Left ventricle myocardium superior (tissue), 1 donor: ENCODE results near the gene TAF4B. TPM values are rescaled to one million over a fixed set of nuclear protein-coding genes. Genes with fewer than 3 reads are reported as not detected.
"Not testable (repeated sequence)": the region's sequence is repeated elsewhere in the genome, so short reads cannot be mapped to it uniquely, and the experiment has no call there.

Source experiments
- ATAC-seq: fragments of 200-7000 bp; cut with Tn5 transposase; one replicate; pipeline ENCODE4 v1.9.1; 2020; ENCODE audit warnings: mild to moderate bottlenecking, moderate library complexity
- DNase-seq: peaks from one replicate; pipeline ENCODE4 v3.0.0-alpha.2; 2020
- intact Hi-C: fragments of 100-400 bp; cut with micrococcal nuclease; formaldehyde crosslinking; loops from one replicate; pipeline ENCODE4 v1.11.0; 2022
- long read RNA-seq: library from polyadenylated mRNA; unstranded; transcript quantifications from one replicate; pipeline ENCODE4 v2.0.0, GENCODE V29; 2021
- total RNA-seq: library from RNA; stranded (reverse); fragmentation: NEBNext Ultra II Directional; extraction: Animal tissue kit (Norgen Biotek cat#: 25700); gene quantifications from one replicate; pipeline ENCODE4 v1.2.1, GENCODE V29; 2021
- donor health status: DM: no; HTN: yes; CAD: no; lungs with severe emphysema.

Gene TAF4B
- total RNA-seq: 1.1 TPM
- long read RNA-seq: 0 reads

GRCh38 chr18:26226229-26227050 lies at the start of gene TAF4B:
Gene TAF4B, plus strand, starts transcription at chr18:26226445. Its CDS starts 489 bp downstream, at chr18:26226934.
- intact Hi-C loops: no loop called here
- peak; percentile 97 for DNase-seq
- ATAC-seq: peak; percentile 100

GRCh38 chr18:26181343-26181826 lies 44.9 kb upstream of the TAF4B start:
- intact Hi-C loops: no loop called here
- no peak for ATAC-seq

GRCh38 chr18:26183395-26184112 lies 42.7 kb upstream of the TAF4B start:
- intact Hi-C loops: no loop called here
- DNase-seq (no peak), ATAC-seq (no peak)

More at GRCh38 chr18:26181343-26181826, 44.9 kb upstream of the TAF4B start:
- no peak for DNase-seq

GRCh38 chr18:26185267-26185666 lies 41.0 kb upstream of the TAF4B start:
- no peak for ATAC-seq
- intact Hi-C loops: no loop called here
- no peak for DNase-seq

GRCh38 chr18:26190506-26190905 lies 35.7 kb upstream of the TAF4B start:
- ATAC-seq: no peak
- no peak for DNase-seq
- intact Hi-C loops: no loop called here

- no peak for ATAC-seq
- intact Hi-C loops: no loop called here
- DNase-seq: no peak
Observed at GRCh38 chr18:26192233-26192632, 34.0 kb upstream of the TAF4B start.

GRCh38 chr18:26196605-26197004 lies 29.6 kb upstream of the TAF4B start:
- intact Hi-C loops: no loop called here
- no peak for ATAC-seq
- no peak for DNase-seq

- intact Hi-C loops, ATAC-seq: not testable (repeated sequence)
Observed at GRCh38 chr18:26202001-26202400, 24.2 kb upstream of the TAF4B start.

GRCh38 chr18:26205318-26205717 lies 20.9 kb upstream of the TAF4B start:
- DNase-seq (no peak), ATAC-seq (no peak)
- intact Hi-C loops: no loop called here

More at GRCh38 chr18:26202001-26202400, 24.2 kb upstream of the TAF4B start:
- not testable (repeated sequence) for DNase-seq

- DNase-seq: no peak
- intact Hi-C loops: no loop called here
- no peak for ATAC-seq
Observed at GRCh38 chr18:26206488-26206887, 19.8 kb upstream of the TAF4B start.

- ATAC-seq: no peak
- intact Hi-C loops: no loop called here
- no peak for DNase-seq
Observed at GRCh38 chr18:26207937-26208336, 18.3 kb upstream of the TAF4B start.

GRCh38 chr18:26208977-26209376 lies 17.3 kb upstream of the TAF4B start:
- DNase-seq (no peak), ATAC-seq (no peak)
- intact Hi-C loops: no loop called here

GRCh38 chr18:26210147-26210546 lies 16.1 kb upstream of the TAF4B start:
- DNase-seq (no peak), ATAC-seq (no peak)
- intact Hi-C loops: no loop called here

GRCh38 chr18:26215247-26215970 lies 10.8 kb upstream of the TAF4B start:
- intact Hi-C loops: no loop called here
- ATAC-seq (no peak), DNase-seq (no peak)

- ATAC-seq: no peak
- no peak for DNase-seq
- intact Hi-C loops: no loop called here
Observed at GRCh38 chr18:26225022-26225693, 1.1 kb upstream of the TAF4B start.

- no peak for DNase-seq
- ATAC-seq: no peak
- intact Hi-C loops: no loop called here
Observed at GRCh38 chr18:26225915-26226228, 373 bp upstream of the TAF4B start.

GRCh38 chr18:26227051-26227670 lies 916 bp downstream of the TAF4B start:
- DNase-seq (no peak), ATAC-seq (no peak)
- intact Hi-C loops: no loop called here

- no peak for ATAC-seq
- intact Hi-C loops: no loop called here
- no peak for DNase-seq
Observed at GRCh38 chr18:26228562-26229260, 2.5 kb downstream of the TAF4B start.
